Cerebellar nuclear complex (tissue), 1 donor: ENCODE measurements around the gene FAM53B.
"Not testable (repeated sequence)": the region's sequence is repeated elsewhere in the genome, so short reads cannot be mapped to it uniquely, and the experiment has no call there.

Source experiments
- DNase-seq, 2 experiments: peaks; one replicate each; lab custom pipeline; 2025; lab: John Stamatoyannopoulos, UW

FAM53B gene

GRCh38 chr10:124611738-124612137, 132.4 kb downstream of the FAM53B start:
- DNase-seq = no peak

GRCh38 chr10:124610851-124611250, 133.3 kb downstream of the FAM53B start:
- not testable (repeated sequence) for DNase-seq

GRCh38 chr10:124610186-124610585, 134.0 kb downstream of the FAM53B start:
- not testable (repeated sequence) for DNase-seq

- no peak for DNase-seq
Observed at GRCh38 chr10:124609698-124610097, 134.5 kb downstream of the FAM53B start.

- no peak for DNase-seq
Observed at GRCh38 chr10:124608093-124608721, 136.0 kb downstream of the FAM53B start.

GRCh38 chr10:124607693-124608092, 136.5 kb downstream of the FAM53B start:
- DNase-seq = no peak

- no peak for DNase-seq
Observed at GRCh38 chr10:124606822-124607221, 137.4 kb downstream of the FAM53B start.

GRCh38 chr10:124605856-124606812, 138.0 kb downstream of the FAM53B start:
- DNase-seq = no peak

- no peak for DNase-seq
Observed at GRCh38 chr10:124605481-124605855, 138.7 kb downstream of the FAM53B start.

- no peak for DNase-seq
Observed at GRCh38 chr10:124605001-124605370, 139.2 kb downstream of the FAM53B start.

- DNase-seq = no peak
Observed at GRCh38 chr10:124604214-124605000, 139.8 kb downstream of the FAM53B start.

GRCh38 chr10:124603376-124604213, 140.6 kb downstream of the FAM53B start:
- no peak for DNase-seq

- no peak for DNase-seq
Observed at GRCh38 chr10:124602646-124603365, 141.4 kb downstream of the FAM53B start.

- DNase-seq = no peak
Observed at GRCh38 chr10:124602121-124602561, 142.0 kb downstream of the FAM53B start.

- no peak for DNase-seq
Observed at GRCh38 chr10:124601431-124602120, 142.6 kb downstream of the FAM53B start.

- no peak for DNase-seq
Observed at GRCh38 chr10:124601016-124601415, 143.2 kb downstream of the FAM53B start.

- DNase-seq = no peak
Observed at GRCh38 chr10:124600051-124600880, 143.9 kb downstream of the FAM53B start.

GRCh38 chr10:124599588-124600050, 144.6 kb downstream of the FAM53B start:
- DNase-seq = no peak
